ENCODE results near the gene SAMHD1.

DNA sequence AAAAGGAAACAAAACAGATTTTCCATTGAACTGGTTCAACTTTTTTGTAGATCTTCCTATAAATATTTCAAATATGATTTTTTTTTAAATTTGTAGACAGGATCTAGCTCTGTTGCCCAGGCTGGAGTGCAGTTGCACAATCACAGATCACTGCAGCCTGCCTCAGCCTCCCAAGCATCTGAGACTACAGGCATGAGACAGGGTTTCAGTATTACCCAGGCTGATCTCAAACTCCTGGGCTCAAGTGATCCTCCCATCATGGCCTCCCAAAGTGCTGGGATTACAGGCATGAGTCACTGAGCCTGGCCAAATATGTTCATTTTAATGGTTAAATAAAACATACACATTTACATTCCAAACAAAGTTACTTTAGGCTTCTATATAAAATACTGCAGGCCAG is 33.6 kb downstream of the SAMHD1 start:
- TF ChIP-seq, protein P1, sequence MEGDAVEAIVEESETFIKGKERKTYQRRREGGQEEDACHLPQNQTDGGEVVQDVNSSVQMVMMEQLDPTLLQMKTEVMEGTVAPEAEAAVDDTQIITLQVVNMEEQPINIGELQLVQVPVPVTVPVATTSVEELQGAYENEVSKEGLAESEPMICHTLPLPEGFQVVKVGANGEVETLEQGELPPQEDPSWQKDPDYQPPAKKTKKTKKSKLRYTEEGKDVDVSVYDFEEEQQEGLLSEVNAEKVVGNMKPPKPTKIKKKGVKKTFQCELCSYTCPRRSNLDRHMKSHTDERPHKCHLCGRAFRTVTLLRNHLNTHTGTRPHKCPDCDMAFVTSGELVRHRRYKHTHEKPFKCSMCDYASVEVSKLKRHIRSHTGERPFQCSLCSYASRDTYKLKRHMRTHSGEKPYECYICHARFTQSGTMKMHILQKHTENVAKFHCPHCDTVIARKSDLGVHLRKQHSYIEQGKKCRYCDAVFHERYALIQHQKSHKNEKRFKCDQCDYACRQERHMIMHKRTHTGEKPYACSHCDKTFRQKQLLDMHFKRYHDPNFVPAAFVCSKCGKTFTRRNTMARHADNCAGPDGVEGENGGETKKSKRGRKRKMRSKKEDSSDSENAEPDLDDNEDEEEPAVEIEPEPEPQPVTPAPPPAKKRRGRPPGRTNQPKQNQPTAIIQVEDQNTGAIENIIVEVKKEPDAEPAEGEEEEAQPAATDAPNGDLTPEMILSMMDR (IDR thresholded peaks at IDR 0.05) = no peak
- TF ChIP-seq POLR2A (IDR thresholded peaks at IDR 0.05) = no peak
